Measurements from ENCODE around the gene ZNF608. TPM values are rescaled to one million over a fixed set of nuclear protein-coding genes. Genes with fewer than 3 reads are reported as not detected.

Gene ZNF608
- total and polyA plus RNA-seq, 4 donors: 4.3 to 13.2 (median 8.0) TPM

GRCh38 chr5:124703995-124704394 lies 42.4 kb downstream of the ZNF608 start:
- Histone ChIP-seq H3K4me3 (ENCODE audit: low read length in 2 of 2) (no peak overlapping the region), H3K36me3 (ENCODE audit: control insufficient read depth in 1 of 2, insufficient read depth in 2 of 2, low read length in 1 of 2) (no peaks in the 10 kb centered on the region), H3K4me1 (ENCODE audit: control insufficient read depth in 1 of 2, insufficient read depth in 2 of 2, low read length in 2 of 2) (peaks cover 2 to 7% of the 10 kb centered on the region in 2 donors), H3K9me3 (ENCODE audit: control insufficient read depth, low read length) (no peaks in the 10 kb centered on the region), H3K27ac (ENCODE audit: low read depth in 1 of 2, low read length in 2 of 2) (no peak overlapping the region), H3K27me3 (ENCODE audit: control insufficient read depth in 1 of 2, insufficient read depth in 2 of 2, low read length in 1 of 2) (no peaks in the 10 kb centered on the region)
- DNase-seq (no peak), ATAC-seq (ENCODE audit: low FRiP score) (no peak)
- 43 to 50% methylated on average over 4 of the region's 4 CpGs for WGBS, 2 donors
- intact Hi-C loops (cut with DNase I): no loop called here

DNA sequence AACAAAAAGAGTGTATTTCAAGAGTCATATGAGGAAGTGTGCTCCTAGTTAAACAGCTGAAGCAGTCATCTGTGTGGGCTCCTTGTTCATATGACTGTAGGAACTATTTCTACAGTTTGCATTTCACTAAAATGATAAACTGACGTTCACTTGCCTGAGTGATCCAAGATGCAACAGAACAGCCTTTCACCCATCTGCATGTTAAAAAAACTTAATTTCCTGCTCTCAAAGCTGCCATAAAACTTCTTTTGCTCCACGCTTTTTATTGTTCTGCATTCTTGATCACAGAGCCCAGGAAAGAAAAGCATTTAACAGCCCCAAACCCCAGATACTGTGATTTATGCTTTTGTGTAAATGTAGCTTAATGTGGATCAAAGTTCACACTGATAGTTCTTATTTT lies 43.9 kb downstream of the ZNF608 start:
- DNase-seq (no peak), ATAC-seq (ENCODE audit: low FRiP score) (no peak)
- Histone ChIP-seq H3K4me3 (ENCODE audit: low read length in 2 of 2) (no peak overlapping the region), H3K27me3 (ENCODE audit: control insufficient read depth in 1 of 2, insufficient read depth in 2 of 2, low read length in 1 of 2) (no peaks in the 10 kb centered on the region), H3K4me1 (ENCODE audit: control insufficient read depth in 1 of 2, insufficient read depth in 2 of 2, low read length in 2 of 2) (peaks cover 3 to 11% of the 10 kb centered on the region in 2 donors), H3K9me3 (ENCODE audit: control insufficient read depth, low read length) (no peaks in the 10 kb centered on the region), H3K36me3 (ENCODE audit: control insufficient read depth in 1 of 2, insufficient read depth in 2 of 2, low read length in 1 of 2) (no peaks in the 10 kb centered on the region), H3K27ac (ENCODE audit: low read depth in 1 of 2, low read length in 2 of 2) (no peak overlapping the region)
- intact Hi-C loops (cut with DNase I): no loop called here
- WGBS, 2 donors: 49 to 55% methylated on average over 2 of the region's 2 CpGs

DNA sequence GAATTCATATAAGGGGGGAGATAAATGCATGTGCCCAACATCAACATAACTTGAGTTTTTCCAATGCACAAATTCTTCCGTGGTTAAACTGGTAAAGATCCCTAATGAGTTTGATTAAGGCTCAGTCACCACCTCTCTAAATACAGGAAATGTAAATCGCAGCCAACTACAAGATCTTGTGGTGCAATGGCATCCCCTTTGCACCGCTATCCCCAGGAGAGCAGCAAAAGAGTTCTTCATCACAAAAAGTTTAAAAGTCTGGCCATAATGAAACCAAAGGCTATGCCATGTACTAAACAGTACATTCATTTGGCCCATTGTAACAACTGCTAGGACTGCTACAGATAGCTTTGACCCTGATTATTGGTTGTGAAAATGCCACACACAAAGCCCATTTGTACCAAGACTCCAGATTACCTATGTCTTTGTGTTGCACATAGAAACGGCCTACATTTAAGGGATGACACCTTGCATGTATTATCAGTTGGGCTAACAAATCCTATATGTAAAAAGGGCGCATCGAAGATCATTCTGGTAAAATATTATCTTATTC lies 44.5 kb downstream of the ZNF608 start:
- Histone ChIP-seq H3K27me3 (ENCODE audit: control insufficient read depth in 1 of 2, insufficient read depth in 2 of 2, low read length in 1 of 2) (no peaks in the 10 kb centered on the region), H3K9me3 (ENCODE audit: control insufficient read depth, low read length) (no peaks in the 10 kb centered on the region), H3K4me1 (ENCODE audit: control insufficient read depth in 1 of 2, insufficient read depth in 2 of 2, low read length in 2 of 2) (peaks cover 3 to 11% of the 10 kb centered on the region in 2 donors), H3K36me3 (ENCODE audit: control insufficient read depth in 1 of 2, insufficient read depth in 2 of 2, low read length in 1 of 2) (no peaks in the 10 kb centered on the region), H3K4me3 (ENCODE audit: low read length in 2 of 2) (no peak overlapping the region), H3K27ac (ENCODE audit: low read depth in 1 of 2, low read length in 2 of 2) (no peak overlapping the region)
- intact Hi-C loops (cut with DNase I): no loop called here
- no peak for DNase-seq
- WGBS, 2 donors: 87 to 91% methylated on average over 6 of the region's 6 CpGs
- no peak for ATAC-seq (ENCODE audit: low FRiP score)

DNA sequence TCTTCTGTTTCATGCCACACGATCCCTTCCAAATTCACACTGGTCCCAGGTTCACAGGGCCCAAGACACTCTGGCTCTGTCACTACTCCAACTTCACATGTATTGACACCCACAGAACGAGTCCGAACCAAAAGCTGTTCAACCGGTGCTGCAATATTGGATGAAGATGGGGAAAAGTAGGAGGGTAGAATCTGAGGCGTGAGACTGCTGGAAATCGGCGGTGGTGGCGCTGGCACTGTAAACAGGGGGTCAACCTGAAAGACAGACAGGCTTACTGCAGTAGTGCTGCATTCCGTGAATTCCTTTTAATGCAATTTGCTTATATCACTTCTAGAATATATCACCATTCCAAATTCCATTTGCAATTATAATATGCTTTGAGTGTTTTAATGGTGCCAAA lies 45.4 kb downstream of the ZNF608 start:
- intact Hi-C loops (cut with DNase I): no loop called here
- no peak overlapping the region for H3K4me3 ChIP-seq (ENCODE audit: low read length in 2 of 2)
- DNase-seq (no peak), ATAC-seq (ENCODE audit: low FRiP score) (no peak)
- WGBS, 2 donors: 92 to 94% methylated on average over 9 of the region's 9 CpGs
- H3K27ac ChIP-seq (ENCODE audit: low read depth in 1 of 2, low read length in 2 of 2): no peak overlapping the region
- H3K9me3 ChIP-seq (ENCODE audit: control insufficient read depth, low read length): no peaks in the 10 kb centered on the region
- H3K4me1 ChIP-seq (ENCODE audit: control insufficient read depth in 1 of 2, insufficient read depth in 2 of 2, low read length in 2 of 2): peaks cover 3 to 11% of the 10 kb centered on the region in 2 donors
- no peaks in the 10 kb centered on the region for H3K36me3 ChIP-seq (ENCODE audit: control insufficient read depth in 1 of 2, insufficient read depth in 2 of 2, low read length in 1 of 2)
- H3K27me3 ChIP-seq (ENCODE audit: control insufficient read depth in 1 of 2, insufficient read depth in 2 of 2, low read length in 1 of 2): no peaks in the 10 kb centered on the region

- intact Hi-C loops (cut with DNase I): no loop called here
- Histone ChIP-seq H3K9me3 (ENCODE audit: control insufficient read depth, low read length) (no peaks in the 10 kb centered on the region), H3K4me3 (ENCODE audit: low read length in 2 of 2) (no peak overlapping the region), H3K4me1 (ENCODE audit: control insufficient read depth in 1 of 2, insufficient read depth in 2 of 2, low read length in 2 of 2) (peaks cover 3 to 11% of the 10 kb centered on the region in 2 donors), H3K36me3 (ENCODE audit: control insufficient read depth in 1 of 2, insufficient read depth in 2 of 2, low read length in 1 of 2) (no peaks in the 10 kb centered on the region), H3K27ac (ENCODE audit: low read depth in 1 of 2, low read length in 2 of 2) (no peak overlapping the region), H3K27me3 (ENCODE audit: control insufficient read depth in 1 of 2, insufficient read depth in 2 of 2, low read length in 1 of 2) (no peaks in the 10 kb centered on the region)
- 94 to 97% methylated on average over 3 of the region's 3 CpGs for WGBS, 2 donors
- ATAC-seq (ENCODE audit: low FRiP score) (no peak), DNase-seq (no peak)
Observed at GRCh38 chr5:124700333-124700732, 46.1 kb downstream of the ZNF608 start.

- Histone ChIP-seq H3K9me3 (ENCODE audit: control insufficient read depth, low read length) (no peaks in the 10 kb centered on the region), H3K27ac (ENCODE audit: low read depth in 1 of 2, low read length in 2 of 2) (peak overlapping the region in 1 of 2 donors; percentile 96), H3K36me3 (ENCODE audit: control insufficient read depth in 1 of 2, insufficient read depth in 2 of 2, low read length in 1 of 2) (no peaks in the 10 kb centered on the region), H3K4me1 (ENCODE audit: control insufficient read depth in 1 of 2, insufficient read depth in 2 of 2, low read length in 2 of 2) (peaks cover 3 to 11% of the 10 kb centered on the region in 2 donors), H3K4me3 (ENCODE audit: low read length in 2 of 2) (no peak overlapping the region), H3K27me3 (ENCODE audit: control insufficient read depth in 1 of 2, insufficient read depth in 2 of 2, low read length in 1 of 2) (no peaks in the 10 kb centered on the region)
- intact Hi-C loops (cut with DNase I): loop anchor here in 1 of 2 donors (10.0 kb wide), 2 partner anchors 46 to 1306 kb away; partner anchors contain the start of gene ZNF608
- 10 to 11% methylated on average over 1 of the region's 1 CpG for WGBS, 2 donors
- DNase-seq (no peak), ATAC-seq (ENCODE audit: low FRiP score) (peak; percentile 66)
Observed at GRCh38 chr5:124698770-124699169, 47.7 kb downstream of the ZNF608 start.

- peak overlapping the region; percentile 88 to 96 for H3K27ac ChIP-seq (ENCODE audit: low read depth in 1 of 2, low read length in 2 of 2)
- intact Hi-C loops (cut with DNase I): loop anchor here in 1 of 2 donors (10.0 kb wide), 2 partner anchors 47 to 1307 kb away; partner anchors contain the start of gene ZNF608
- DNase-seq: no peak
- peak; percentile 73 for ATAC-seq (ENCODE audit: low FRiP score)
- H3K4me1 ChIP-seq (ENCODE audit: control insufficient read depth in 1 of 2, insufficient read depth in 2 of 2, low read length in 2 of 2): peaks cover 3 to 4% of the 10 kb centered on the region in 2 donors
- WGBS, 2 donors: 15 to 19% methylated on average over 4 of the region's 4 CpGs
- no peak overlapping the region for H3K4me3 ChIP-seq (ENCODE audit: low read length in 2 of 2)
- H3K9me3 ChIP-seq (ENCODE audit: control insufficient read depth, low read length): no peaks in the 10 kb centered on the region
- H3K36me3 ChIP-seq (ENCODE audit: control insufficient read depth in 1 of 2, insufficient read depth in 2 of 2, low read length in 1 of 2): no peaks in the 10 kb centered on the region
- H3K27me3 ChIP-seq (ENCODE audit: control insufficient read depth in 1 of 2, insufficient read depth in 2 of 2, low read length in 1 of 2): no peaks in the 10 kb centered on the region
Observed at GRCh38 chr5:124697933-124698591, 48.4 kb downstream of the ZNF608 start.

DNA sequence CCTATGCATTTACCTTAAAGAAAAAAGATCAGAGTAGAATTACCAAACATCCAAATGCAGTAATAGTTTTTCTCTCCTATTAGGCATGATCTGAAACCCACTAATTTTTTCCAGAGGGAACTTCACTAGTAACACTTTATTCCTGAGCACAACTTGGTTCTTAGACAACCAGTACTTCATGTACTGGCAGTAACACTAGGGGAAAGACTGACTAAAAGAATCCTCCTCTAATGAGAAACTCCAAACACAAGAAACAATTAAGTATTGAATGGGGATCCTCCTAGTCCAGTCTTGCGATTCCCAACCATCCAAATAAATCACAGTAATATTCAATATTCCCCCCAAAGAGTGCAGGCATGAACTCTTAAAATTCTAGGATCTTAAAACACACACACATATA lies 48.9 kb downstream of the ZNF608 start:
- peaks cover 4 to 6% of the 10 kb centered on the region in 2 donors for H3K4me1 ChIP-seq (ENCODE audit: control insufficient read depth in 1 of 2, insufficient read depth in 2 of 2, low read length in 2 of 2)
- no peaks in the 10 kb centered on the region for H3K36me3 ChIP-seq (ENCODE audit: control insufficient read depth in 1 of 2, insufficient read depth in 2 of 2, low read length in 1 of 2)
- intact Hi-C loops (cut with DNase I): loop anchor here in 1 of 2 donors (10.0 kb wide), 2 partner anchors 47 to 1307 kb away; partner anchors contain the start of gene ZNF608
- peak overlapping the region in 1 of 2 donors; percentile 43 for H3K27ac ChIP-seq (ENCODE audit: low read depth in 1 of 2, low read length in 2 of 2)
- no peaks in the 10 kb centered on the region for H3K9me3 ChIP-seq (ENCODE audit: control insufficient read depth, low read length)
- no peak overlapping the region for H3K4me3 ChIP-seq (ENCODE audit: low read length in 2 of 2)
- WGBS, 2 donors: 81 to 93% methylated on average over 1 of the region's 1 CpG
- no peaks in the 10 kb centered on the region for H3K27me3 ChIP-seq (ENCODE audit: control insufficient read depth in 1 of 2, insufficient read depth in 2 of 2, low read length in 1 of 2)
- peak; percentile 8 for ATAC-seq (ENCODE audit: low FRiP score)
- no peak for DNase-seq

DNA sequence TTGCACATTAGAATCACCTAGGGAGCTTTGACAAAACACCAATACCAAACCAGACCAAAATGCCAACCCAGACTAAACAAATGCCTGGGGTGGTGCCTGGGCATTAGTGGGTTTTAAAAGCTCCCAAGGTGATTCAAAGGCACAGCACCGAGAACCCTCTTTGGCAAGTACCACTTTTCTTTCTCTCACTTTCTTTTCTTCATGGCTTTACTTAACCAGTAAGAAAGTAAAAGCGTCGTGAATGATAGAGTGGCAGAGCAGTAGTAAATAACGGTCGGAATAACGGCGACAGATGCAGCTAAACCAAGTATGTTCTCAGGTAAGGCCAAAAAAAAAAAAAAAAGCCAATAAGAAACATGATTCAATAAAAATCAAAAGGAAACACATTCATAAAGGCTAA lies 49.5 kb downstream of the ZNF608 start:
- Histone ChIP-seq H3K27ac (ENCODE audit: low read depth in 1 of 2, low read length in 2 of 2) (peak overlapping the region in 1 of 2 donors; percentile 18), H3K4me1 (ENCODE audit: control insufficient read depth in 1 of 2, insufficient read depth in 2 of 2, low read length in 2 of 2) (peaks cover 5 to 7% of the 10 kb centered on the region in 2 donors), H3K4me3 (ENCODE audit: low read length in 2 of 2) (no peak overlapping the region), H3K9me3 (ENCODE audit: control insufficient read depth, low read length) (no peaks in the 10 kb centered on the region), H3K27me3 (ENCODE audit: control insufficient read depth in 1 of 2, insufficient read depth in 2 of 2, low read length in 1 of 2) (no peaks in the 10 kb centered on the region), H3K36me3 (ENCODE audit: control insufficient read depth in 1 of 2, insufficient read depth in 2 of 2, low read length in 1 of 2) (no peaks in the 10 kb centered on the region)
- ATAC-seq (ENCODE audit: low FRiP score) (no peak), DNase-seq (no peak)
- intact Hi-C loops (cut with DNase I): loop anchor here in 1 of 2 donors (10.0 kb wide), 2 partner anchors 48 to 1308 kb away; partner anchors contain the start of gene ZNF608
- WGBS, 2 donors: 91% methylated on average over 7 of the region's 7 CpGs
